ENCODE measurements around the gene RFC4. TPM values are rescaled to one million over a fixed set of nuclear protein-coding genes. Genes with fewer than 3 reads are reported as not detected.

RFC4 gene
- total and polyA plus RNA-seq, 2 of the 13 experiments (the other 11 are each of a cell fraction or from before 2014, with no cell fraction given): 18.5 to 103 TPM

DNA sequence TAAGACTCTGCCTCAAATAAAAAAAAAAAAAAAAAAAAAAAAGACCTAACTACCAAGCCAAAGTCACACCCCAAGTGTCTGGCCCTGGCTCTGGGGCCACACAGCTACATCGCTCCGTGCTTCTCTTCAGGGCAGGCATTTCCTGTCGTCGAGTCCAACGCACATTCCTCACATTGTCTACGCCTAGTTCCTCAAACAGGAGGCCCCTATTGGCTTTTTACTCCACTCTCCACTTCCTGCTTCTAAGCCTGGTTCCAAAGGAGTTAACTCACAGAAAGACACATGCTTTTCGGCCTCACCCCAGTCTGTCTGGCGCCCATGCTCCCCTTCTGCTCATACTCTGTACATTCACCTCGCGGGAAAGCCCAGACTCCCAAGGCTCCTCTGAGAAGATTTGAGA is 60.3 kb downstream of the RFC4 start (continued):
- TF ChIP-seq FOSL2 (CRISPR knock-in tag; IDR thresholded peaks at IDR 0.05) (peak; percentile 31; the same call in 1 of the 2 replicates), ETV5 (CRISPR knock-in tag; IDR thresholded peaks at IDR 0.05; ENCODE audit: borderline replicate concordance) (peak; percentile 90), TGIF2 (CRISPR knock-in tag; IDR thresholded peaks at IDR 0.05) (peak; percentile 75; the same call in 1 of the 2 replicates), CCDC6 (CRISPR knock-in tag; IDR thresholded peaks at IDR 0.05) (0 out of 2 replicates have a peak, but pooled peaks have one; percentile 49), POGZ (CRISPR knock-in tag; IDR thresholded peaks at IDR 0.05) (peak; percentile 64; the same call in 1 of the 2 replicates), SALL1 (CRISPR knock-in tag; IDR thresholded peaks at IDR 0.05) (peak; percentile 81), ZNF850 (CRISPR knock-in tag; conservative IDR thresholded peaks at IDR 0.05) (no peak), ZNF564 (CRISPR knock-in tag; IDR thresholded peaks at IDR 0.05) (peak; percentile 31; the same call in 1 of the 2 replicates), ZNF839 (CRISPR knock-in tag; IDR thresholded peaks at IDR 0.05; ENCODE audit: borderline replicate concordance) (no peak), ZNF670 (CRISPR knock-in tag; IDR thresholded peaks at IDR 0.05; ENCODE audit: borderline replicate concordance) (peak; percentile 68; the same call in 1 of the 2 replicates), MXD4 (CRISPR knock-in tag; IDR thresholded peaks at IDR 0.05) (0 out of 2 replicates have a peak, but pooled peaks have one; percentile 48), SAFB2 (CRISPR knock-in tag; IDR thresholded peaks at IDR 0.05; ENCODE audit: borderline replicate concordance, low read depth) (no peak), KMT2A (CRISPR knock-in tag; IDR thresholded peaks at IDR 0.05) (peak; percentile 34; the same call in 1 of the 2 replicates), PPARG (CRISPR knock-in tag; conservative IDR thresholded peaks at IDR 0.05) (0 out of 2 replicates have a peak, but pooled peaks have one; percentile 44), ZHX1 (CRISPR knock-in tag; IDR thresholded peaks at IDR 0.05; ENCODE audit: low read depth) (0 out of 2 replicates have a peak, but pooled peaks have one; percentile 19), NCOA2 (CRISPR knock-in tag; IDR thresholded peaks at IDR 0.05) (peak; percentile 19; the same call in 1 of the 2 replicates)
- TF ChIP-seq, protein P1, sequence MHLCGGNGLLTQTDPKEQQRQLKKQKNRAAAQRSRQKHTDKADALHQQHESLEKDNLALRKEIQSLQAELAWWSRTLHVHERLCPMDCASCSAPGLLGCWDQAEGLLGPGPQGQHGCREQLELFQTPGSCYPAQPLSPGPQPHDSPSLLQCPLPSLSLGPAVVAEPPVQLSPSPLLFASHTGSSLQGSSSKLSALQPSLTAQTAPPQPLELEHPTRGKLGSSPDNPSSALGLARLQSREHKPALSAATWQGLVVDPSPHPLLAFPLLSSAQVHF (CRISPR knock-in tag; IDR thresholded peaks at IDR 0.05): no peak
- TF ChIP-seq, protein P2, sequence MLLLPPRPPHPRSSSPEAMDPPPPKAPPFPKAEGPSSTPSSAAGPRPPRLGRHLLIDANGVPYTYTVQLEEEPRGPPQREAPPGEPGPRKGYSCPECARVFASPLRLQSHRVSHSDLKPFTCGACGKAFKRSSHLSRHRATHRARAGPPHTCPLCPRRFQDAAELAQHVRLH (CRISPR knock-in tag; IDR thresholded peaks at IDR 0.05; ENCODE audit: borderline replicate concordance, low read depth): 0 out of 2 replicates have a peak, but pooled peaks have one; percentile 34
- TF ChIP-seq, protein P3, sequence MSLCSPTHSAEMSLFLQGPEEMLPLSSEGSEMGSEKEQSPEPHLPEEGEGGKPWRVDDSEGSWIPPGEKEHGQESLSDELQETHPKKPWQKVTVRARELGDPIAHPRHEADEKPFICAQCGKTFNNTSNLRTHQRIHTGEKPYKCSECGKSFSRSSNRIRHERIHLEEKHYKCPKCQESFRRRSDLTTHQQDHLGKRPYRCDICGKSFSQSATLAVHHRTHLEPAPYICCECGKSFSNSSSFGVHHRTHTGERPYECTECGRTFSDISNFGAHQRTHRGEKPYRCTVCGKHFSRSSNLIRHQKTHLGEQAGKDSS (CRISPR knock-in tag; IDR thresholded peaks at IDR 0.05; ENCODE audit: borderline replicate concordance, low read depth): peak; percentile 56; the same call in 1 of the 2 replicates
- TF ChIP-seq, protein P4, sequence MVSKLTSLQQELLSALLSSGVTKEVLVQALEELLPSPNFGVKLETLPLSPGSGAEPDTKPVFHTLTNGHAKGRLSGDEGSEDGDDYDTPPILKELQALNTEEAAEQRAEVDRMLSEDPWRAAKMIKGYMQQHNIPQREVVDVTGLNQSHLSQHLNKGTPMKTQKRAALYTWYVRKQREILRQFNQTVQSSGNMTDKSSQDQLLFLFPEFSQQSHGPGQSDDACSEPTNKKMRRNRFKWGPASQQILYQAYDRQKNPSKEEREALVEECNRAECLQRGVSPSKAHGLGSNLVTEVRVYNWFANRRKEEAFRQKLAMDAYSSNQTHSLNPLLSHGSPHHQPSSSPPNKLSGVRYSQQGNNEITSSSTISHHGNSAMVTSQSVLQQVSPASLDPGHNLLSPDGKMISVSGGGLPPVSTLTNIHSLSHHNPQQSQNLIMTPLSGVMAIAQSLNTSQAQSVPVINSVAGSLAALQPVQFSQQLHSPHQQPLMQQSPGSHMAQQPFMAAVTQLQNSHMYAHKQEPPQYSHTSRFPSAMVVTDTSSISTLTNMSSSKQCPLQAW (CRISPR knock-in tag; IDR thresholded peaks at IDR 0.05): peak; percentile 54; the same call in 1 of the 2 replicates

Data from HepG2 (cell line).